Measurements from ENCODE around the gene ITPR2.
A peak's percentile ranks its signal among the peaks of the same experiment; 100 is the strongest.

Gene ITPR2

DNA sequence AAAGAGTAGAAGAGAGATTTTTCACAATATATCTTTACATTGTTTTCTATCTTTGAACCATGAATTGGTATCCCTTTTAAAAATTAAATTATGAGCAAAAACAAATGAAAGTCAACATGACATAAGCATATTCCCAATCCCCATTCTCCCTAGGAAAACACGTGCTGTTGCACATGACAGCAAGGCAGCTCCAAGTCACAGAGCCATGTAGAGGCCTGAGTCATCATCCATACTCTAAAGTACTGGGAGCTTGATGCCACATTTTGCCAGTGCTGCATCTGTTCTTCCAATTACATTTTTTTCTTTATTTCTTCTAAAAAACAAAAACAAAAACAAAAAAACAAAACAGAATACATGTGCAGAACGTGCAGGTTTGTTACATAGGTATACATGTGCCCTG is 115.2 kb downstream of the ITPR2 start:
- Histone ChIP-seq H3K23ac (ENCODE audit: low read length in 2 of 2) (no peak overlapping the region), H2AK5ac (ENCODE audit: low read length, severe bottlenecking) (no peak overlapping the region), H3K4me3 (ENCODE audit: insufficient read depth in 1 of 2, low read depth in 1 of 2, low read length in 2 of 2) (no peak overlapping the region), H3K27me3 (ENCODE audit: control insufficient read depth in 1 of 2, insufficient read depth in 1 of 2, low read length in 2 of 2) (no peaks in the 10 kb centered on the region), H4K91ac (ENCODE audit: low read length) (no peak overlapping the region), H3K18ac (ENCODE audit: low read depth in 1 of 2, low read length in 2 of 2) (no peak overlapping the region), H3K4me2 (ENCODE audit: low read length, poor library complexity, severe bottlenecking) (no peak overlapping the region), H2BK120ac (ENCODE audit: low read depth, low read length) (no peak overlapping the region), H3K4ac (ENCODE audit: low read depth in 1 of 2, low read length in 2 of 2) (no peak overlapping the region), H2BK5ac (ENCODE audit: low read depth, low read length, poor library complexity, severe bottlenecking) (no peak overlapping the region), H2AFZ (ENCODE audit: low read depth, low read length) (no peak overlapping the region), H2BK15ac (ENCODE audit: low read depth, poor library complexity, severe bottlenecking) (no peak overlapping the region), H2BK12ac (ENCODE audit: low read length in 2 of 2) (no peak overlapping the region), H3K14ac (ENCODE audit: low read length in 2 of 2) (no peak overlapping the region), H3K36me3 (ENCODE audit: control insufficient read depth in 1 of 2, insufficient read depth in 2 of 2, low read depth in 1 of 2, low read length in 2 of 2) (peaks cover 3 to 5% of the 10 kb centered on the region in 2 experiments), H3K9me3 (ENCODE audit: control insufficient read depth, low read length) (no peaks in the 10 kb centered on the region), H3K4me1 (ENCODE audit: control insufficient read depth, insufficient read depth, low read depth, low read length) (no peaks in the 10 kb centered on the region), H4K8ac (ENCODE audit: low read length) (no peak overlapping the region), H3K27ac (ENCODE audit: low read length, poor library complexity, severe bottlenecking) (no peak overlapping the region), H3K79me1 (replicated peaks; ENCODE audit: low read length, poor library complexity, severe bottlenecking) (peaks cover 2% of the 10 kb centered on the region), H3K9ac (ENCODE audit: low read length) (no peak overlapping the region)
- 86% methylated on average over 2 of the region's 2 CpGs for WGBS
- no peak for DNase-seq

DNA sequence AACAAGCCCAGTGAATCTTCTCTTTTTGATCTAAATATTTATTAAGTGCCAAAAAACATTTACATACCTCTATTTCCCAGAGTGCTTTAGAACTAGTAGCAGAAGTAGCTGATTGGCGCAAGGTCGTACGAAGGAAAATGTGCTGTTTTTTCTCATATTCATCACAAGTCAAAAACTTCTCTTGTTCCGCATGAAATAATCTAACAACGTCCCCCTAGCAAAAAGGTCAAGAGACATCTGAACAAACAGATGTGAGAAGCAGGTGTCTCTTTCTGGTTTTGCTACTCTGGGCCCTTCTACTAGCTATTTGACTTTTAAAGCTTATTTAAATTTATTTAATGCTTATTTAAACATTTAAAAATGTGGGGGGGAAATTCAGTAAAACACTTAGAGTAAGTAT is 117.8 kb downstream of the ITPR2 start:
- 94% methylated on average over 5 of the region's 5 CpGs for WGBS
- no peak overlapping the region for H2AFZ ChIP-seq (ENCODE audit: low read depth, low read length)
- no peaks in the 10 kb centered on the region for H3K9me3 ChIP-seq (ENCODE audit: control insufficient read depth, low read length)
- no peak overlapping the region for H3K4ac ChIP-seq (ENCODE audit: low read depth in 1 of 2, low read length in 2 of 2)
- H3K36me3 ChIP-seq (ENCODE audit: control insufficient read depth in 1 of 2, insufficient read depth in 2 of 2, low read depth in 1 of 2, low read length in 2 of 2) = peaks cover 4 to 5% of the 10 kb centered on the region in 2 experiments
- no peak for DNase-seq
- H4K8ac ChIP-seq (ENCODE audit: low read length) = no peak overlapping the region
- no peak overlapping the region for H3K9ac ChIP-seq (ENCODE audit: low read length)
- H3K18ac ChIP-seq (ENCODE audit: low read depth in 1 of 2, low read length in 2 of 2) = no peak overlapping the region
- no peaks in the 10 kb centered on the region for H3K4me1 ChIP-seq (ENCODE audit: control insufficient read depth, insufficient read depth, low read depth, low read length)
- H3K4me3 ChIP-seq (ENCODE audit: insufficient read depth in 1 of 2, low read depth in 1 of 2, low read length in 2 of 2) = no peak overlapping the region
- no peak overlapping the region for H3K14ac ChIP-seq (ENCODE audit: low read length in 2 of 2)
- no peaks in the 10 kb centered on the region for H3K79me1 ChIP-seq (replicated peaks; ENCODE audit: low read length, poor library complexity, severe bottlenecking)
- H3K4me2 ChIP-seq (ENCODE audit: low read length, poor library complexity, severe bottlenecking) = no peak overlapping the region
- no peak overlapping the region for H3K23ac ChIP-seq (ENCODE audit: low read length in 2 of 2)
- H3K27me3 ChIP-seq (ENCODE audit: control insufficient read depth in 1 of 2, insufficient read depth in 1 of 2, low read length in 2 of 2) = no peaks in the 10 kb centered on the region
- no peak overlapping the region for H2BK12ac ChIP-seq (ENCODE audit: low read length in 2 of 2)
- no peak overlapping the region for H2BK5ac ChIP-seq (ENCODE audit: low read depth, low read length, poor library complexity, severe bottlenecking)
- no peak overlapping the region for H2BK120ac ChIP-seq (ENCODE audit: low read depth, low read length)
- H3K27ac ChIP-seq (ENCODE audit: low read length, poor library complexity, severe bottlenecking) = no peak overlapping the region
- H2BK15ac ChIP-seq (ENCODE audit: low read depth, poor library complexity, severe bottlenecking) = no peak overlapping the region
- H4K91ac ChIP-seq (ENCODE audit: low read length) = no peak overlapping the region
- H2AK5ac ChIP-seq (ENCODE audit: low read length, severe bottlenecking) = no peak overlapping the region

DNA sequence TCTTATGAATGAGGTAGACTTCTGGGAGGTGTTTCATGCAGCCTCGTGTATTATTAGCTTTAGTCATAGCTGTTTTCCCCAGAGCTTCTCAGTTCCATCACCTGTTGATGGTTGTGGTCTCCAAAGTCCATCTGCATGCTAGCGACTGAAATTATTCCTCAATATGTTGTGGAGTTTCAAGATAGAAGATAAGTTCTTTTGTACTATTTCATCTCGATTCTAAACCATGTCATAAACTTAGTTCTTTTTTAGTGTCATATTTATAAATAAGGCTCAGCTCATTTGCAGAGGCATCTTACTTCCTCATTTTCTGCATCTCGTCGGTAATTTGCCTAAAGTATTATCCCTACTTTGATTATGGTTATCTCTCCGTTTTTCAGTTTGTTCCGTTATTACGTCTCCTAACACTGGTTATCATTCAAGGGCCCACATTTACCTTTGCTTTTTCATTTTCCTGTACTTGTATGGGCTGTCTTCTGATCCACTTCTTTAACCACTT is 119.1 kb downstream of the ITPR2 start:
- Histone ChIP-seq H2BK5ac (ENCODE audit: low read depth, low read length, poor library complexity, severe bottlenecking) (no peak overlapping the region), H3K9ac (ENCODE audit: low read length) (no peak overlapping the region), H3K4ac (ENCODE audit: low read depth in 1 of 2, low read length in 2 of 2) (no peak overlapping the region), H2BK12ac (ENCODE audit: low read length in 2 of 2) (no peak overlapping the region), H3K4me2 (ENCODE audit: low read length, poor library complexity, severe bottlenecking) (no peak overlapping the region), H4K8ac (ENCODE audit: low read length) (no peak overlapping the region), H3K14ac (ENCODE audit: low read length in 2 of 2) (no peak overlapping the region), H3K18ac (ENCODE audit: low read depth in 1 of 2, low read length in 2 of 2) (no peak overlapping the region), H3K9me3 (ENCODE audit: control insufficient read depth, low read length) (no peaks in the 10 kb centered on the region), H2BK15ac (ENCODE audit: low read depth, poor library complexity, severe bottlenecking) (no peak overlapping the region), H3K4me1 (ENCODE audit: control insufficient read depth, insufficient read depth, low read depth, low read length) (no peaks in the 10 kb centered on the region), H2AFZ (ENCODE audit: low read depth, low read length) (no peak overlapping the region), H3K4me3 (ENCODE audit: insufficient read depth in 1 of 2, low read depth in 1 of 2, low read length in 2 of 2) (no peak overlapping the region), H2AK5ac (ENCODE audit: low read length, severe bottlenecking) (no peak overlapping the region), H3K36me3 (ENCODE audit: control insufficient read depth in 1 of 2, insufficient read depth in 2 of 2, low read depth in 1 of 2, low read length in 2 of 2) (peaks cover 5 to 6% of the 10 kb centered on the region in 2 experiments), H3K79me1 (replicated peaks; ENCODE audit: low read length, poor library complexity, severe bottlenecking) (no peaks in the 10 kb centered on the region), H2BK120ac (ENCODE audit: low read depth, low read length) (no peak overlapping the region), H3K27ac (ENCODE audit: low read length, poor library complexity, severe bottlenecking) (no peak overlapping the region), H3K23ac (ENCODE audit: low read length in 2 of 2) (no peak overlapping the region), H3K27me3 (ENCODE audit: control insufficient read depth in 1 of 2, insufficient read depth in 1 of 2, low read length in 2 of 2) (no peaks in the 10 kb centered on the region), H4K91ac (ENCODE audit: low read length) (no peak overlapping the region)
- 97% methylated on average over 7 of the region's 8 CpGs for WGBS
- DNase-seq = no peak

DNA sequence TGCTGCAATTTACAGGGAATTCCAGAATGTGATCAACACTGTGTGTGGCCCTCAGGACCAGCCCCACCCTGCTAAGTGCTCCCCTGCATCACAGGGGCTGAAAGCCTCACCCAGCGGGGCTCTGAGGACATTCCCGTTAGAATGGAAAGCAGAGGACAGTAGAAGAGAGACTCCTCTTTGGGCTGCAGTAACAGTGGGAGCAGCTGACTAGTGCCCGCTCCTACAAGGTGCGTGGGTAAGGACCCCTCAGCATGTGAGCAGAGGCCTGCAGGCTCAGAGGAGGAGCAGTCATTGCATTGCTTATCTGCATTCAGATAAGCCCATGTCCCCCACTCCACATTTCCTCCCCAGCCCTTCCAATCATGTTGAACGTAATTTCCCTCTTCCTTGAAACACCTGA is 120.1 kb downstream of the ITPR2 start:
- no peak overlapping the region for H4K8ac ChIP-seq (ENCODE audit: low read length)
- H3K14ac ChIP-seq (ENCODE audit: low read length in 2 of 2) = no peak overlapping the region
- H2AK5ac ChIP-seq (ENCODE audit: low read length, severe bottlenecking) = no peak overlapping the region
- no peaks in the 10 kb centered on the region for H3K79me1 ChIP-seq (replicated peaks; ENCODE audit: low read length, poor library complexity, severe bottlenecking)
- no peak overlapping the region for H3K9ac ChIP-seq (ENCODE audit: low read length)
- H3K27me3 ChIP-seq (ENCODE audit: control insufficient read depth in 1 of 2, insufficient read depth in 1 of 2, low read length in 2 of 2) = no peaks in the 10 kb centered on the region
- no peak overlapping the region for H3K27ac ChIP-seq (ENCODE audit: low read length, poor library complexity, severe bottlenecking)
- H2AFZ ChIP-seq (ENCODE audit: low read depth, low read length) = no peak overlapping the region
- H4K91ac ChIP-seq (ENCODE audit: low read length) = no peak overlapping the region
- no peak for DNase-seq
- no peaks in the 10 kb centered on the region for H3K9me3 ChIP-seq (ENCODE audit: control insufficient read depth, low read length)
- no peak overlapping the region for H2BK5ac ChIP-seq (ENCODE audit: low read depth, low read length, poor library complexity, severe bottlenecking)
- no peak overlapping the region for H3K18ac ChIP-seq (ENCODE audit: low read depth in 1 of 2, low read length in 2 of 2)
- no peak overlapping the region for H3K23ac ChIP-seq (ENCODE audit: low read length in 2 of 2)
- WGBS = 86% methylated on average over 5 of the region's 5 CpGs
- H3K4me3 ChIP-seq (ENCODE audit: insufficient read depth in 1 of 2, low read depth in 1 of 2, low read length in 2 of 2) = no peak overlapping the region
- H3K4ac ChIP-seq (ENCODE audit: low read depth in 1 of 2, low read length in 2 of 2) = no peak overlapping the region
- H3K4me2 ChIP-seq (ENCODE audit: low read length, poor library complexity, severe bottlenecking) = no peak overlapping the region
- no peak overlapping the region for H2BK120ac ChIP-seq (ENCODE audit: low read depth, low read length)
- H2BK15ac ChIP-seq (ENCODE audit: low read depth, poor library complexity, severe bottlenecking) = no peak overlapping the region
- no peaks in the 10 kb centered on the region for H3K4me1 ChIP-seq (ENCODE audit: control insufficient read depth, insufficient read depth, low read depth, low read length)
- peaks cover 5 to 6% of the 10 kb centered on the region in 2 experiments for H3K36me3 ChIP-seq (ENCODE audit: control insufficient read depth in 1 of 2, insufficient read depth in 2 of 2, low read depth in 1 of 2, low read length in 2 of 2)
- peak overlapping the region in 1 of 2 experiments; percentile 18 for H2BK12ac ChIP-seq (ENCODE audit: low read length in 2 of 2)

All from mesenchymal stem cell (in vitro differentiated cells and primary cell).